Measurements from ENCODE around the gene MFAP4.

The MFAP4 gene

DNA sequence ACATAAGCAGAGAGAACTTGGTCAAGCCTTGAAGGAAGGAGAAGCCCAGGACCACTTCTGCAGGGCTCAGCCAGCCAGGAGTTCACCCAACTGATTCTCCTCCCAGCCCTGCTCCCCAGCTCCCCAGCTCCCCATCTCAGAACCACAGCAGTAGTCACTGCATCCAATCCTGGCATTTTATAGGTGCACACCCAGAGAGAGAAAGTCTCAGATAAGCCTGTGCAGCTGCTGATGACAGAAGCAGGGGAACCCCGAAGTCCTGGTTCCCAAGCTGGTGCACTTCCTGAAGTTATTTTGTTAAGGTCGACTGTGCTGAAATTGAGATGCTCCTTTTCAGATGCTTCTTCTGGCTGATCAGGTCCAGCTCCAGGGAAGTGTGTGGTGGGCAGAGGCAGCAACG is 30.6 kb upstream of the MFAP4 start:
- H3K36me3 ChIP-seq (ENCODE audit: insufficient read depth, low read length): no peaks in the 10 kb centered on the region
- H3K4me3 ChIP-seq (ENCODE audit: low read length, poor library complexity, severe bottlenecking): no peak overlapping the region
- H2AFZ ChIP-seq (ENCODE audit: low read length): no peak overlapping the region
- H3K9me3 ChIP-seq (ENCODE audit: insufficient read depth, low read depth, low read length): no peaks in the 10 kb centered on the region
- no peaks in the 10 kb centered on the region for H4K20me1 ChIP-seq (ENCODE audit: insufficient read depth, low read length, poor library complexity, severe bottlenecking)
- H3F3A ChIP-seq (ENCODE audit: low read depth): no peaks in the 10 kb centered on the region
- no peak overlapping the region for H3K4me2 ChIP-seq (ENCODE audit: low read depth, low read length, poor library complexity, severe bottlenecking)
- H3K9ac ChIP-seq (ENCODE audit: low read depth, low read length, poor library complexity, severe bottlenecking): no peak overlapping the region
- H3K4me1 ChIP-seq (ENCODE audit: insufficient read depth, low read length, poor library complexity, severe bottlenecking): no peaks in the 10 kb centered on the region
- no peaks in the 10 kb centered on the region for H3K79me2 ChIP-seq (ENCODE audit: insufficient read depth, low read length)
- no peaks in the 10 kb centered on the region for H3K27me3 ChIP-seq (ENCODE audit: insufficient read depth, low read length, poor library complexity, severe bottlenecking)
- TF ChIP-seq, protein P1, sequence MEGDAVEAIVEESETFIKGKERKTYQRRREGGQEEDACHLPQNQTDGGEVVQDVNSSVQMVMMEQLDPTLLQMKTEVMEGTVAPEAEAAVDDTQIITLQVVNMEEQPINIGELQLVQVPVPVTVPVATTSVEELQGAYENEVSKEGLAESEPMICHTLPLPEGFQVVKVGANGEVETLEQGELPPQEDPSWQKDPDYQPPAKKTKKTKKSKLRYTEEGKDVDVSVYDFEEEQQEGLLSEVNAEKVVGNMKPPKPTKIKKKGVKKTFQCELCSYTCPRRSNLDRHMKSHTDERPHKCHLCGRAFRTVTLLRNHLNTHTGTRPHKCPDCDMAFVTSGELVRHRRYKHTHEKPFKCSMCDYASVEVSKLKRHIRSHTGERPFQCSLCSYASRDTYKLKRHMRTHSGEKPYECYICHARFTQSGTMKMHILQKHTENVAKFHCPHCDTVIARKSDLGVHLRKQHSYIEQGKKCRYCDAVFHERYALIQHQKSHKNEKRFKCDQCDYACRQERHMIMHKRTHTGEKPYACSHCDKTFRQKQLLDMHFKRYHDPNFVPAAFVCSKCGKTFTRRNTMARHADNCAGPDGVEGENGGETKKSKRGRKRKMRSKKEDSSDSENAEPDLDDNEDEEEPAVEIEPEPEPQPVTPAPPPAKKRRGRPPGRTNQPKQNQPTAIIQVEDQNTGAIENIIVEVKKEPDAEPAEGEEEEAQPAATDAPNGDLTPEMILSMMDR (conservative IDR thresholded peaks at IDR 0.05; ENCODE audit: low read length): no peak
- TF ChIP-seq EZH2phosphoT487 (IDR thresholded peaks at IDR 0.05; ENCODE audit: borderline replicate concordance): no peak
- H3K9me2 ChIP-seq (replicated peaks; ENCODE audit: low read depth, low read length): no peaks in the 10 kb centered on the region

DNA sequence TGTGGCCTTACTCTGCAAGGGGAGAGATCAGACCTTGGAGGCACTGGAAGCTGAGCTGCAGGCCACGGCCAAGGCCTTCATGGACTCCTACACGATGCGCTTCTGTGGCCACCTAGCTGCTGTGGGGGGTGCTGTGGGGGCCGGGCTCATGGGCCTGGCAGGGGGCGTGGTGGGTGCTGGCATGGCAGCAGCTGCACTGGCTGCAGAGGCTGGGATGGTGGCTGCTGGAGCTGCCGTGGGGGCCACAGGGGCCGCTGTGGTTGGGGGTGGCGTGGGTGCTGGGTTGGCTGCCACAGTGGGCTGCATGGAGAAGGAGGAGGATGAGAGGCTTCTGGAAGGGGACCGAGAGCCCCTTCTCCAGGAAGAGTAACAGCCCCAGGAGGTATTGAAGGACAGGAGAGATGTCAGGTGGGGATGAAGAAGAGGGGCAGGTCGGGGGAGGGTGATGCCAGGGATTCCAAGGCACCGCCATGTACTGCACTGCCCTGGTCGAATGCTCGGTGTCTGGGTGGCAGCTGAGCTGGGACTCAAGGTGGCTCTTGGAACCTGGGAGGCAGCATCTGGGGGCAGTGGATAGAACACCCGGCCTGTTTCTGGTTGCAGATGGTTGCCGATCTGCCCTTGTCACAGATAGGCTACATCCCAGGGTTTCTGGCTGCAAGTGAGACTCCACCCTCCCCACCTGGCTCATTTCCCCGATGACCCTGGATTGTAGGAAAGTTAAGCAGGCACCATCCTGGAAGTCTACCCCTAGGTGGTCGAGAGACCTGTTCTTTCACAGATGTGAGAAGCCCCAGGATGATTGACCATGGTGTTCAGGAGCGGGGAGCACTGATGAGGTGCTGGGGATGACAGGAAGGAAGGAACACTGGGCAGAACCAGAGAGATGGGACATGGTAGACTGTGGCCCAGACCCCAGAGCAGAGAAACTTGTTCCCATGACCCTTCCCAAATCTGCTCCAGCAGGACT is 29.1 kb upstream of the MFAP4 start:
- Histone ChIP-seq H3K9me3 (ENCODE audit: insufficient read depth, low read depth, low read length) (no peaks in the 10 kb centered on the region), H3F3A (ENCODE audit: low read depth) (no peaks in the 10 kb centered on the region), H3K9ac (ENCODE audit: low read depth, low read length, poor library complexity, severe bottlenecking) (no peak overlapping the region), H4K20me1 (ENCODE audit: insufficient read depth, low read length, poor library complexity, severe bottlenecking) (no peaks in the 10 kb centered on the region), H3K79me2 (ENCODE audit: insufficient read depth, low read length) (no peaks in the 10 kb centered on the region), H3K36me3 (ENCODE audit: insufficient read depth, low read length) (no peaks in the 10 kb centered on the region), H3K27me3 (ENCODE audit: insufficient read depth, low read length, poor library complexity, severe bottlenecking) (no peaks in the 10 kb centered on the region), H3K4me3 (ENCODE audit: low read length, poor library complexity, severe bottlenecking) (no peak overlapping the region), H2AFZ (ENCODE audit: low read length) (no peak overlapping the region), H3K4me2 (ENCODE audit: low read depth, low read length, poor library complexity, severe bottlenecking) (no peak overlapping the region), H3K4me1 (ENCODE audit: insufficient read depth, low read length, poor library complexity, severe bottlenecking) (no peaks in the 10 kb centered on the region), H3K9me2 (replicated peaks; ENCODE audit: low read depth, low read length) (no peaks in the 10 kb centered on the region)
- TF ChIP-seq, protein P1 (conservative IDR thresholded peaks at IDR 0.05; ENCODE audit: low read length): no peak
- no peak for TF ChIP-seq EZH2phosphoT487 (IDR thresholded peaks at IDR 0.05; ENCODE audit: borderline replicate concordance)

GRCh38 chr17:19415311-19415710 is 28.3 kb upstream of the MFAP4 start:
- H3F3A ChIP-seq (ENCODE audit: low read depth): no peaks in the 10 kb centered on the region
- no peaks in the 10 kb centered on the region for H4K20me1 ChIP-seq (ENCODE audit: insufficient read depth, low read length, poor library complexity, severe bottlenecking)
- no peaks in the 10 kb centered on the region for H3K9me2 ChIP-seq (replicated peaks; ENCODE audit: low read depth, low read length)
- no peaks in the 10 kb centered on the region for H3K27me3 ChIP-seq (ENCODE audit: insufficient read depth, low read length, poor library complexity, severe bottlenecking)
- no peaks in the 10 kb centered on the region for H3K36me3 ChIP-seq (ENCODE audit: insufficient read depth, low read length)
- no peak overlapping the region for H3K9ac ChIP-seq (ENCODE audit: low read depth, low read length, poor library complexity, severe bottlenecking)
- TF ChIP-seq, protein P1 (conservative IDR thresholded peaks at IDR 0.05; ENCODE audit: low read length): no peak
- TF ChIP-seq EZH2phosphoT487 (IDR thresholded peaks at IDR 0.05; ENCODE audit: borderline replicate concordance): no peak
- H3K4me1 ChIP-seq (ENCODE audit: insufficient read depth, low read length, poor library complexity, severe bottlenecking): no peaks in the 10 kb centered on the region
- no peak overlapping the region for H2AFZ ChIP-seq (ENCODE audit: low read length)
- H3K79me2 ChIP-seq (ENCODE audit: insufficient read depth, low read length): no peaks in the 10 kb centered on the region
- no peak overlapping the region for H3K4me3 ChIP-seq (ENCODE audit: low read length, poor library complexity, severe bottlenecking)
- no peak overlapping the region for H3K4me2 ChIP-seq (ENCODE audit: low read depth, low read length, poor library complexity, severe bottlenecking)
- no peaks in the 10 kb centered on the region for H3K9me3 ChIP-seq (ENCODE audit: insufficient read depth, low read depth, low read length)

Data from Loucy (cell line).